ENCODE measurements around the gene RFC2.

RFC2 gene

DNA sequence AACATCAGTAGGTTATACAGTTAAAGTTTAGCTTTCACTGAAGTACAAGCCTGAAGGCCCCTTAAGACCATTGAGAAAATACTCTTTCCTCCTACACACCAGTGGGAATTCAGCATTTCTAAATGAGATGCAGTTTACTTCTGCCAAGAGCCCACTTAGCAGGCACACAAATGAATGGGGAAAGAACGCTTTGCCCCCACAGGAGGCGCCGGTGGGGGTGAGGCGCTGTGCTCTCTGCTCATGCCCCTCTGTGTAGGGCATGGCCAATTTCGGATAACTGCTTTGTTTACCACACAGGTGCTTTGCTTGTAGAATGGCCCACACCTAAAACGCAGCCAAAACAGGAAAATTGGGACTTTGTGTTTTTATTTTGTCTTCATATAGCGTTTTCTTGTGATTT, 60.3 kb downstream of the RFC2 start:
- no peak for DNase-seq (ENCODE audit: low read depth in 2 of 2, low spot score in 1 of 2)

GRCh38 chr7:74193054-74193453, 61.1 kb downstream of the RFC2 start:
- DNase-seq (ENCODE audit: low read depth in 2 of 2, low spot score in 1 of 2) = no peak

GRCh38 chr7:74191231-74191630, 63.0 kb downstream of the RFC2 start:
- DNase-seq (ENCODE audit: low read depth in 2 of 2, low spot score in 1 of 2) = no peak

DNA sequence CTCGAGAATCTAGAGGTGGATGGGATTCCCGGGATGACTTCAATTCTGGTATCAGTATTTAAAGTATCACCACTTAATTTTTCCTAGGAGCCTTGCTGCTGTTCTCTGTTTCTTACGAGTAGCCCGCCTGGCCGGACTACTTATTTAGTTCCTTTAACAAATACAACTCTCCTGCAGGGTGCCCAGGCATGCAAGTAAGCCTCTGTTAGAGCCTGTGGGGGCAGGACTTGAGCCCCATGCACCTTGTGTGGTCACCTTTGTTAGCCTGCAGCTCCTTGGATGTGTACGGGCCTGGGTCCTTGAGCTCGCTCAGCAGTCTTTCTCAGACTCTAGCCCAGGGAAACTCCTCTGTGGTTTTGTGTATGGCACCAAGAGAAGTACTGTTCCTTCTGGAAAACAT, 63.9 kb downstream of the RFC2 start:
- DNase-seq (ENCODE audit: low read depth in 2 of 2, low spot score in 1 of 2) = no peak

DNA sequence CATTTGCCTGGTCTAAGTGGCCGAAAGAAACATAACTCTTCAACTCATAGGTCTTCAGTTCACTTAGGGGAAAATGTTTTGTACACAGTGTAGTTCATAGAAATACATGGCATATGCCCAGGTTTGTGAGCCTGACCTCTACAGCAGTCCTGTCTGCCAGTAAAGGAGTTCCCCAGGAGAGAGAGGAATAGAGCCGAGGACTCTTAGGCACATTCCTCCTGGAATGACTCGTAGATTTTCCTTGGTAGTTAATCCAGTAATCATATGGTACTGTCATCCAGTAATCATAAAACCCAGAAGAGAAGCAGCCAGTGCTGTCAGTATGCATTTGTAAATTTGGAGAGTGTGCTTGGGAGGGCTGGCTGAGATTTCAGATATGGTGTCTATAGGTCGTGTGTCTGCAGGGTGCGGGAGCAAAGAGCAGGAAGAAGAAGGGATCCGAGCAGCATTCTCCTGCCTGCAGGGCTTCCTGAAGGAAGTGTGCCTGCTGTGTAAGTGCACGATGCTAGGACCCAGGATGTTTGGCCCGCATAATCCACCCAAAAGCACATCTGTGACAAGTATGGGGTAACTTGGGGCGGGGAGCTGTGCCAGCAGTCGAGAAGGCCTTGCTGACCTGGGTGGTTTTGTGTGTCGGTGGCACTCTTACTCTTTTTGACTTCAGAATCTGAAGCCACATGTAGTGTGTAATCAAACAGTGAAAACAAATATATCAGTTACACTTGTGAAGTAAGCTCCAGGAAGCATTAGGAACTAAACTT, 66.1 kb downstream of the RFC2 start:
- DNase-seq (ENCODE audit: low read depth in 2 of 2, low spot score in 1 of 2) = no peak

DNA sequence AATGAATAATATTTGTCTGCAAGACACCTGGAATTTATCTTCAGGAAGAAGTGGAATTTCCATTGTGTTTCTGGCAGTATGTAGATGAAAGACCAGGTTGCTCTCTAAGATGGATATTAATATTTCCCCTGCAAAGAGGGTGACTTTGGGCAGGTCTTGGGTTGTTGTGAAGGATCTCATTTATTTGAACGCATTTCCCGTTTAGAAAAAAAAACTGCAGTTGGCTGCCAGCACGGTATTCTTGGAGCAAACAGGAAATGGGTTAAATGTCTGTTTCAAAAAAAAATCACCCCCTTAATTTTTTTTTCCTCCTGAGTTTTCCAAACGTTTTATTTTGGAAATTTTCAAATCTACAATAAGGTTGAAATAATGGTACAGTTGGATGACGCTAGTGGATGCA, 68.6 kb downstream of the RFC2 start:
- DNase-seq (ENCODE audit: low read depth in 2 of 2, low spot score in 1 of 2) = no peak

GRCh38 chr7:74185016-74185415, 69.2 kb downstream of the RFC2 start:
- no peak for DNase-seq (ENCODE audit: low read depth in 2 of 2, low spot score in 1 of 2)

GRCh38 chr7:74183653-74184450, 70.3 kb downstream of the RFC2 start:
- DNase-seq (ENCODE audit: low read depth in 2 of 2, low spot score in 1 of 2) = no peak

- DNase-seq (ENCODE audit: low read depth in 2 of 2, low spot score in 1 of 2) = no peak
These were observed 71.1 kb downstream of the RFC2 start for GRCh38 chr7:74183142-74183541.

- no peak for DNase-seq (ENCODE audit: low read depth in 2 of 2, low spot score in 1 of 2)
These were observed 71.6 kb downstream of the RFC2 start for GRCh38 chr7:74182453-74183090.

- no peak for DNase-seq (ENCODE audit: low read depth in 2 of 2, low spot score in 1 of 2)
These were observed 72.4 kb downstream of the RFC2 start for GRCh38 chr7:74181821-74182220.

Data from stimulated activated CD8-positive, alpha-beta memory T cell treated with anti-CD3 and anti-CD28 coated beads, Interleukin-4, amount 100 ng/mL, for 4 hours (primary cell).